ENCODE measurements around the gene HSD17B7.

The HSD17B7 gene

GRCh38 chr1:162859191-162859590 lies 68.7 kb downstream of the HSD17B7 start:
- no peak for DNase-seq

GRCh38 chr1:162861101-162861500 lies 70.6 kb downstream of the HSD17B7 start, which contains the start of gene CCDC190:
Gene CCDC190 (minus strand): TSS chr1:162861175. CDS start chr1:162859646, 1,529 bp downstream.
- no peak for DNase-seq

GRCh38 chr1:162861625-162862024 lies 71.1 kb downstream of the HSD17B7 start:
- no peak for DNase-seq

Data from NCI-H510A (cell line).